B cell (primary cell): ENCODE results near the gene TSPAN14. TPM values are rescaled to one million over a fixed set of nuclear protein-coding genes. Genes with fewer than 3 reads are reported as not detected.

Experiments used
- ATAC-seq: fragments of 200-7000 bp; cut with Tn5 transposase; one replicate; pipeline ENCODE4 v1.10.0; 2021; ENCODE audit warnings: low read depth, mild to moderate bottlenecking, moderate number of reproducible peaks, moderate library complexity
- CTCF ChIA-PET: fragments of 350-600 bp; sonication (Branson Sonifier 250); formaldehyde crosslinking; loops from one replicate; lab custom pipeline; 2021; ENCODE audit warnings: antibody characterized with exemption, inconsistent platforms; lab: Charles Lee
- POLR2A ChIA-PET: fragments of 350-600 bp; sonication (Branson Sonifier 250); formaldehyde crosslinking; loops from one replicate; lab custom pipeline; 2021; ENCODE audit warnings: antibody characterized with exemption; lab: Charles Lee
- DNase-seq: peaks from one replicate; pipeline ENCODE4 v3.0.0; 2013
- H2AFZ ChIP-seq: 2 replicates; pipeline ENCODE4 v1.6.1; 2012; ENCODE audit warnings: mild to moderate bottlenecking, low read depth, low read length; ENCODE audit not compliant: insufficient read depth, poor library complexity, severe bottlenecking
- H3K27ac ChIP-seq, 2 donors: 1 replicate in 1 of 2; 2 replicates in 1 of 2; pipeline ENCODE4 v1.5.1; 2012 to 2013; ENCODE audit warnings: low read length in 2 of 2, mild to moderate bottlenecking in 2 of 2, moderate library complexity in 1 of 2
- H3K27me3 ChIP-seq, 4 experiments: fragments of 200-600 bp in 1 of 4; sonication (generic) in 1 of 4; replicated peaks in 1 of 4; 1 replicate in 2 of 4; 2 replicates in 2 of 4; pipeline versions ENCODE4 v1.6.1 to v1.7.0; 2013 to 2016; ENCODE audit warnings: low read length in 3 of 4, mild to moderate bottlenecking in 2 of 4, mixed read lengths in 1 of 4, moderate library complexity in 1 of 4; ENCODE audit not compliant: insufficient read depth in 4 of 4, control insufficient read depth in 3 of 4; ENCODE audit errors: control extremely low read depth in 1 of 4
- H3K36me3 ChIP-seq, 2 experiments: replicated peaks in 1 of 2; 1 replicate in 1 of 2; 2 replicates in 1 of 2; pipeline versions ENCODE4 v1.6.1 to v1.7.1; 2013; ENCODE audit warnings: low read length in 1 of 2; ENCODE audit not compliant: insufficient read depth in 2 of 2, control insufficient read depth in 1 of 2; ENCODE audit errors: control extremely low read depth in 1 of 2, extremely low read depth in 1 of 2
- H3K4me1 ChIP-seq, 2 donors: fragments of 200-600 bp in 1 of 2; sonication (generic) in 1 of 2; 1 replicate in 1 of 2; 2 replicates in 1 of 2; pipeline versions ENCODE4 v1.5.1 to v1.6.1; 2013 to 2017; ENCODE audit warnings: low read length in 2 of 2; ENCODE audit not compliant: control insufficient read depth in 2 of 2, insufficient read depth in 2 of 2
- H3K4me2 ChIP-seq: replicated peaks from 2 replicates; pipeline ENCODE3; 2012; ENCODE audit warnings: mild to moderate bottlenecking, low read depth, low read length; ENCODE audit not compliant: poor library complexity, severe bottlenecking
- H3K4me3 ChIP-seq, 5 experiments: fragments of 200-600 bp in 1 of 5; sonication (generic) in 1 of 5; 1 replicate in 3 of 5; 2 replicates in 2 of 5; pipeline versions ENCODE4 v1.5.1 to v1.7.0; 2011 to 2016; ENCODE audit warnings: low read length in 4 of 5, mild to moderate bottlenecking in 4 of 5, low read depth in 2 of 5, control low read depth in 1 of 5, moderate library complexity in 1 of 5; ENCODE audit not compliant: insufficient read depth in 1 of 5; ENCODE audit errors: control extremely low read depth in 1 of 5, extremely low read depth in 1 of 5
- H3K79me2 ChIP-seq: fragments of 200-600 bp; sonication (generic); one replicate; pipeline ENCODE4 v1.6.0; 2016; ENCODE audit warnings: low read length; ENCODE audit not compliant: control insufficient read depth, insufficient read depth
- H3K9ac ChIP-seq: fragments of 200-600 bp; sonication (generic); 2 replicates; pipeline ENCODE4 v1.6.1; 2017; ENCODE audit warnings: mild to moderate bottlenecking, low read length, moderate library complexity
- H3K9me3 ChIP-seq, 3 donors: one replicate each; pipeline versions ENCODE4 v1.6.1 to v1.7.1; 2013; ENCODE audit warnings: low read length in 2 of 3; ENCODE audit not compliant: control insufficient read depth in 2 of 3, insufficient read depth in 1 of 3; ENCODE audit errors: control extremely low read depth in 1 of 3
- H4K20me1 ChIP-seq: 2 replicates; pipeline ENCODE4 v1.6.0; 2012; ENCODE audit warnings: mild to moderate bottlenecking, low read length; ENCODE audit not compliant: insufficient read depth, control insufficient read depth, poor library complexity, severe bottlenecking
- H3K27ac Mint-ChIP-seq: one replicate; pipeline ENCODE4 v1.8.0; 2021; ENCODE audit warnings: mixed read lengths
- H3K27me3 Mint-ChIP-seq: one replicate; pipeline ENCODE4 v1.8.0; 2021; ENCODE audit warnings: mixed read lengths
- H3K4me1 Mint-ChIP-seq: one replicate; pipeline ENCODE4 v1.8.0; 2021; ENCODE audit warnings: mixed read lengths
- H3K4me3 Mint-ChIP-seq: one replicate; pipeline ENCODE4 v1.8.0; 2021; ENCODE audit warnings: mixed read lengths
- H3K9me3 Mint-ChIP-seq: one replicate; pipeline ENCODE4 v1.8.0; 2022; ENCODE audit warnings: mixed read lengths; ENCODE audit not compliant: insufficient read depth
- EZH2 ChIP-seq: IDR thresholded peaks from 2 replicates; pipeline ENCODE4 v1.6.1; 2012; ENCODE audit warnings: borderline replicate concordance, low read depth, mild to moderate bottlenecking, moderate library complexity, low read length; ENCODE audit not compliant: insufficient read depth, poor library complexity, severe bottlenecking
- WGBS: methylation state at CpG from one replicate; pipeline ENCODE4 v1.1.5; 2013; ENCODE audit warnings: missing lambda C conversion rate; ENCODE audit not compliant: insufficient coverage; 5-methylcytosine and 5-hydroxymethylcytosine counted together
- intact Hi-C: fragments of 100-400 bp; cut with micrococcal nuclease; formaldehyde crosslinking; loops from one replicate; pipeline ENCODE4 v1.10.0; 2022
- polyA plus RNA-seq: library from polyadenylated mRNA; depleted of rRNA; stranded (reverse); fragments of >200 nt; gene quantifications from 2 replicates; pipeline ENCODE4 v1.2.3, GENCODE V29; 2012
- total RNA-seq, 2 donors: library from RNA; stranded (reverse); fragments of 120-200 nt in 1 of 2; gene quantifications; 1 replicate in 1 of 2; 2 replicates in 1 of 2; pipeline versions ENCODE4 v1.2.3 to v1.2.4, GENCODE V29; 2013 to 2022
- TF ChIP-seq, protein P1 (sequence below): fragments of 200-600 bp; IDR thresholded peaks from one replicate; pipeline ENCODE4 v1.8.0; 2022; ENCODE audit warnings: antibody characterized with exemption, mild to moderate bottlenecking

Gene TSPAN14
- total and polyA plus RNA-seq, 2 donors (not counting 1 experiment from before 2014, with no cell fraction given) = 27.8 to 55.3 TPM

DNA sequence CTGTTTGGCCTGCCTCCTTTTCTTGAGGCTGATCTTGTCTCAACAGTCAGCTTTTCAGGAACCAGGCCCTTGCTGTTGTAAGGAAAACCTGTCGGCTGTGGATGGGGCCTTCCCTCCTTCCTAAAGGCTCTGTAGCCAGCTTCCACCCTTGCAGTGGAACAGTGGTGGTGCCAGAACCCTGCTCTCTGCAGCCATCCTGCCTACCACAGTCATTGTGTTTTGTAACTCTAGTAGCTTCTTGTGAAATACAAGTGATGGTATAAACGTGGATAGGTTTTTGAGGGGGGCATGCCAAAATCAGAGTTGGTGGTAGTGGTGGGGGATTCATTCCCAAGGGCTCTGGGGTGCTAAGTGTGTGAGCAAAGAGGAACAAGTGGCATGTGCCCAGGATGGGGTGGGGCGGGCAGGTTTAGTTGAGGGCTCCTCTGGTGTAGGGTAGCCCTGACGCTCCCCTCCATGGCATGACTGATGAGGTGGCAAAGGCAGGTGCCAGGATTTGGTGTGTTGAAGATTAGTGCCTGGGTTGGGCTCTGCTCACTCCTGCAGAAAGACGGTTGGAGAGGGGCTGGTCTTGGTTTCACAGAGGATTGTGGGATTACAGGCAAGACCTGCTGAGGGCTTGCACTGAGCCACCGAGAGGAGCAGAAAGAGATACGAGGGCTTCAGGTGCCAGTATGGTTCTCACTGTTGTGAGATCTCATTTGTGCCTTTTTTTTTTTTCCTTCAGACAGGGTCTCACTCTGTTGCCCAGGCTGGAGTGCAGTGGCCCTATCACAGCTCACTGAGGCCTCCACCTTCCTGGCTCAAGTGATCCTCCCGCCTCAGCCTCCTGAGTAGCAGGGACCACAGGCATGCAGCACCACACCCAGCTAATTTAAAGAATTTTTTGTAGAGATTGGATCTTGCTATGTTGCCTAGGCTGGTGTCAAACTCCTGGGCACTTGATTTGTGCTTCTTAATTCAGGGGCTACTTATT, 7.4 kb downstream of the TSPAN14 start:
- Mint-ChIP-seq H3K27me3 (no peaks in the 10 kb centered on the region), H3K9me3 (no peaks in the 10 kb centered on the region), H3K4me1 (peaks cover 95% of the 10 kb centered on the region), H3K27ac (peak overlapping the region; percentile 90), H3K4me3 (peak overlapping the region; percentile 41)
- TF ChIP-seq, protein P1, sequence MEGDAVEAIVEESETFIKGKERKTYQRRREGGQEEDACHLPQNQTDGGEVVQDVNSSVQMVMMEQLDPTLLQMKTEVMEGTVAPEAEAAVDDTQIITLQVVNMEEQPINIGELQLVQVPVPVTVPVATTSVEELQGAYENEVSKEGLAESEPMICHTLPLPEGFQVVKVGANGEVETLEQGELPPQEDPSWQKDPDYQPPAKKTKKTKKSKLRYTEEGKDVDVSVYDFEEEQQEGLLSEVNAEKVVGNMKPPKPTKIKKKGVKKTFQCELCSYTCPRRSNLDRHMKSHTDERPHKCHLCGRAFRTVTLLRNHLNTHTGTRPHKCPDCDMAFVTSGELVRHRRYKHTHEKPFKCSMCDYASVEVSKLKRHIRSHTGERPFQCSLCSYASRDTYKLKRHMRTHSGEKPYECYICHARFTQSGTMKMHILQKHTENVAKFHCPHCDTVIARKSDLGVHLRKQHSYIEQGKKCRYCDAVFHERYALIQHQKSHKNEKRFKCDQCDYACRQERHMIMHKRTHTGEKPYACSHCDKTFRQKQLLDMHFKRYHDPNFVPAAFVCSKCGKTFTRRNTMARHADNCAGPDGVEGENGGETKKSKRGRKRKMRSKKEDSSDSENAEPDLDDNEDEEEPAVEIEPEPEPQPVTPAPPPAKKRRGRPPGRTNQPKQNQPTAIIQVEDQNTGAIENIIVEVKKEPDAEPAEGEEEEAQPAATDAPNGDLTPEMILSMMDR = no peak
- TF ChIP-seq EZH2 = no peak
- H3K79me2 ChIP-seq = peaks cover 98% of the 10 kb centered on the region
- POLR2A ChIA-PET = interaction anchor here (0.5 kb wide), 1 partner anchor 13 kb away, joined by 3 read pairs; no protein-coding TSS in a partner anchor
- intact Hi-C loops = no loop called here
- peak overlapping the region; percentile 34 for H3K4me2 ChIP-seq
- no peak overlapping the region for H3K4me3 ChIP-seq
- H4K20me1 ChIP-seq = peaks cover 54% of the 10 kb centered on the region
- ATAC-seq (no peak), DNase-seq (no peak)
- H3K4me1 ChIP-seq = peaks cover 93 to 99% of the 10 kb centered on the region in 2 donors
- no peak overlapping the region for H3K9ac ChIP-seq
- CTCF ChIA-PET = interaction anchor here (1.1 to 2.9 kb wide), 2 partner anchors 8 to 44 kb away, joined by 3 to 29 read pairs; no protein-coding TSS in a partner anchor
- no peaks in the 10 kb centered on the region for H3K36me3 ChIP-seq
- H3K27ac ChIP-seq = no peak overlapping the region
- no peak overlapping the region for H2AFZ ChIP-seq
- no peaks in the 10 kb centered on the region for H3K27me3 ChIP-seq
- no peaks in the 10 kb centered on the region for H3K9me3 ChIP-seq
- 69% methylated on average over 8 of the region's 8 CpGs for WGBS
